ENCODE measurements around the gene CST9.

- no peak for TF ChIP-seq CTCF (IDR thresholded peaks at IDR 0.05)
- TF ChIP-seq POLR2AphosphoS5 (IDR thresholded peaks at IDR 0.05), result no peak
Observed at GRCh38 chr20:23587631-23588030, 18.1 kb downstream of the CST9 start.
